Cerebellar cortex (tissue), 1 donor: ENCODE measurements around the gene ZSWIM7.

Source experiments
- DNase-seq: peaks from one replicate; pipeline ENCODE4 v3.0.0-alpha.2; 2015; ENCODE audit warnings: low spot score

ZSWIM7 gene

DNA sequence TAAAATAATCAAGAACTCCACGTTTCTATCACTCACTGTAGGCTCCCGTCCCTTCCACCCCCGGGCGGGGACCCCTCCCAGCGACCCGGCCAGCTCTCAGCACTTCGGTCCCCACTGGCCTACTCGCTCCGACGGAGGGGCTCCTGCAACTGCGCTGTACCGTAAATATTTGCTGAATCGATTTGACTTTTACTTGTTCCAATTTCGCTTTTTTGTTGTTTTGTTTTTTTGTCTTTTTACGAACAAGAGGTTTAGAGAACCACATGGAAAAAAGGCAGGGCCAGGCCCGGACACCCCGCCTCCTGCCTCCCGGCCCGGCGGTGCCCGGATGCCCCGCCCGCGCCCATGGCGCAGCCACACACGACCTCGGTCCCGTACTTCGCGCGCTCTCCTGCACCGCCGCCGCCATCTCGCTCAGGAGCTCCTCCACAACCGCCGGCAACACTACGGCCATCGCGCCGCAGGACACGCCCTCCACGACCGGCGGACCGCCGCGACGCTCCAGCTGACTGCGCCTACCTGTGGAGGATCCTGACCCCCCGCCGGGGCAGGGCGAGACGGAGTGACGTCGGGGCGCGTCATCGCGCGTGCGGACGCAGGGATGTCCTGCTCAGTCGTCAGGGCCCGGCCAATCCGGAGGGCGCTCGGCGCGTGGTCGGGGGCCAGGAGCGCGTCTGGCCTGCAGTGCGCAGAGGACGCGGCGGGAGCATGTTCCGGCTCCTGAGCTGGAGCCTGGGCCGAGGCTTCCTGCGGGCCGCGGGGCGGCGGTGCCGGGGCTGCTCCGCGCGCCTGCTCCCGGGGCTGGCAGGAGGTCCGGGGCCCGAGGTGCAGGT, at the start of gene ZSWIM7, which contains the start of gene TTC19:
Gene ZSWIM7, minus strand, starts transcription at position 564 of the 833 bp plus-strand sequence. Its CDS starts 110 bp downstream, at position 454.
Gene TTC19, plus strand, starts transcription at position 684 of the 833 bp plus-strand sequence. Its CDS starts 25 bp downstream, at position 709.
- DNase-seq, result peak; percentile 96

DNA sequence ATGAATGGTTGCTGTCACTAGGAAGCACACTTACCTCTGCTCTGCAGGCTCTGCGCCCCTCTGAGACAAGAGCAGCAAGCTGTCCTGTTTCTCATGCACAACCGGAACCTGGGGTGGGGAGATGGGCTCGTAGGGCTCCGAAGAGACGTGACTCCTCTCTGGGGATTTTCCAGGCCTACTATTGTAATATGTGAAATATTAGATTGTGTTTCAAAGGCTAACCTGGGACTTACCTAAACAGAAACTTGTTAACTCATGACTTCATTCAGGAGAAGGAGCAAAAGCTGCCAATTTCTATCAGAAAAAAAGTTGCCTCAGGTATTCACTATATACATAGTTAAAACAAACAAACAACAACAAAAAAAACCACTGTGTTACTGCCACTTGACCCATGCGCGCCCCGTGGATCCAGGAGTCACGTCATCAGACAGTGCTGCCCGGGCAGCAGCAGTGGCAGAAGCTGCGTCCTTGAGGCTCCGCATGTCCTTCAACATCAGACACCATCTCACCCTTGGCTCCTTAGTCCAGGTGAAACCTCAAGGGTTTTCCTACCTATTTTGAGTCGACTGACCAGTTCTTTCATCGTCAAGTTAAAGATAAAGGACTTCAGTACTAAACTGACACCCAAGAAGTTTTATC, 49.4 kb upstream of the ZSWIM7 start:
- DNase-seq, result no peak

- no peak for DNase-seq
Observed at GRCh38 chr17:16046966-16047365, 47.5 kb upstream of the ZSWIM7 start.

- DNase-seq, result no peak
Observed at GRCh38 chr17:16044487-16044886, 45.0 kb upstream of the ZSWIM7 start.

- DNase-seq, result peak; percentile 53
Observed at GRCh38 chr17:16040710-16041251, 41.3 kb upstream of the ZSWIM7 start.

DNA sequence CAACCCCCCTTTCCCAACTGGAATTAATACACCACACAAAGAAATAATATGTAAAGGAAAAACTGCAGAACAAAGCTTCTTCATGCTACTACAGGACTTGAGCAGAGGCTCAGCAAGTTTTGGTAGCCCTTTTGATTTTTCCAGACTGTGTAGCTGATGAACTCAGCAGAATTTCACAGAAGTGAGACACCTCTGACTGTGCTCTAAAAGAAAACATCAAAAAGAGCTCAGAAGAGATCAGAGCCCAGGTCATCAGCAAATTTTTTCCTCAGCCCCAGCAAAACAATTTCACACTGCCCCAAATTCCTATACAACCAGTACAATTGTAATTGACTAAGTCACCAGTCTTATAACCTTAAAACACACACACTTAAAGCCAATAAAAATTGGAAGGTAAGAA, 38.1 kb upstream of the ZSWIM7 start:
- DNase-seq, result no peak

- no peak for DNase-seq
Observed at GRCh38 chr17:16036261-16036660, 36.8 kb upstream of the ZSWIM7 start.

DNA sequence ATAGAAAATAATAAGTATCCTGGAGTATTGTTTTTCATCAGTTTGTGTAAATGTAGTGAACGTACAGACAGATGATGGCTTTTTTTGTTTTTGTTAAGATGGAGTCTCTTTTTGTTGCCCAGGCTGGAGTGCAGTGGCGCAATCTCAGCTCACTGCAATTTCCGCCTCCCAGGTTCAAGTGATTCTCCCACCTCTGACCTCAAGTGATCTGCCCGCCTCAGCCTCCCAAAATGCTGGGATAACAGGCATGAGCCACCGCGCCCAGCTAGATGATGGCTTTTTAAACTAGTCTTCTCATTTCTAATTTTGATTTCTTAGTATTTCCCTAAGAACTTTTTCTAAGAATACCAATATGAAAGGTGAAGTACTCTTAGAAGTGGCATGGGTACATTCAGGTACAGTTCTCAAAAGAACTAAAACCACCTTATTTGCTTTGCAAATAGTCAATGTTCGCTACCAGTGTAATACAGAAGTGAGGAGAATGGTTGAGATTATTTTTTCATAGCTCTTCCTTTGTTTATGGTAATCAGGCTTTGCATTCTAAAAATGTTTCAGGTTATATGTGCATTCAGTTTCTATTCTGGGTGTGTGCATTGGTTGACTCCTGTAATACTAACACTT, 34.3 kb upstream of the ZSWIM7 start:
- DNase-seq, result no peak

- DNase-seq, result no peak
Observed at GRCh38 chr17:16027708-16028584, 28.4 kb upstream of the ZSWIM7 start.

DNA sequence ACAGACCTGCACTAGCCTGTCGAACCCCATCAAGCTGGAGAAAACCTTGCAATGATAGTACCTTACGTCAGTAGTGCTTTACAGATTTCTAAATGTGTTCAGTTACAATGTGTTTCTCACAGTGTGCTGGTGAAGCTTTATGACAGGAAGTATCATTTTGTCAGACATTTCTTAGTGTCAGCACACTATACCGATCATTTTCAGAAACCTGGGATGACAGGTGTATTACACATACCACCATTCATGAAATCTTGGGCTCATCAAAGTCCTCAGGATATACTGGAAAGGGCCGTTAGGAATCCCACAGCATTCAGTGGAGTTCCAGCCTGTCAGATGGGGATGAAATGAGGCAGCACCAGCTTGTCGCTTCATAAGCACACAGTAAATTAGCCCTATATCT, 27.4 kb upstream of the ZSWIM7 start:
- DNase-seq, result no peak

DNA sequence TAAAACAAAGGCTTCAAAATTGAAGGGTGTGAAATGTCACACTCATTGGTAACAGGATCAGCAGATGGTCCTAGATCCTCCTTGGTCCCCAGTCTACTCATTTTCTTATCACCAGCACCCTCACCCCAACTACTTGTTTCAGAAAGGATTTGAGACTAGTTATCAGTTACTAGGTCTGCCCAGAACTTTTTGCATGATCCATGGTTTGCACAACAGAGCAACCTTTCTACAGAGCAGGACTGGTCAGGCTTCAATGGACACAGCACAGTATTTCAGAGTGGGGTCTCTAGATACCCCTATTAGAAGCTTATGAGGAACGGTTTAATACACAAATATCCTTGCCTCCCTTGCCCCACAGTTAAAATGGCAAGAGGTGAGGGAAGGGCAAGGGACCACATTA, 25.7 kb upstream of the ZSWIM7 start:
- DNase-seq, result no peak

DNA sequence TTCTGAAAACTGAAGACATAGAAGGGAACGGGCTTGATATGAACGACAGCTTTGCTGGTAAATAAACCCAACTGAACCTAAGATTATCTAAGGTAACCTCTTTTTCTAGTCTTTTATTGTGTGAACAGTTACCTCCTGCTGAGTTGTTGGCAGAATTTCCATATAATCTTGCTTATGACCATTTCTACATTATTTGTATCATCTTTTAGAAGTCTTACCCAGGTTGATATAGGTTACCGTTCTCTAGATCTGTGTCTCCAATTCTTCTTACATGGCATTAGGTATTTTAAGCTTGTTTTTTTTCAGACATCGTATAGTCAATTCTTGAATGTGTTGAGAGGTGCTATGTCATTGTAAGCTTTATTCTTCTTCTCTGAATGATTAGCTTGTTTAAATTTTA, 24.4 kb upstream of the ZSWIM7 start:
- DNase-seq, result no peak

DNA sequence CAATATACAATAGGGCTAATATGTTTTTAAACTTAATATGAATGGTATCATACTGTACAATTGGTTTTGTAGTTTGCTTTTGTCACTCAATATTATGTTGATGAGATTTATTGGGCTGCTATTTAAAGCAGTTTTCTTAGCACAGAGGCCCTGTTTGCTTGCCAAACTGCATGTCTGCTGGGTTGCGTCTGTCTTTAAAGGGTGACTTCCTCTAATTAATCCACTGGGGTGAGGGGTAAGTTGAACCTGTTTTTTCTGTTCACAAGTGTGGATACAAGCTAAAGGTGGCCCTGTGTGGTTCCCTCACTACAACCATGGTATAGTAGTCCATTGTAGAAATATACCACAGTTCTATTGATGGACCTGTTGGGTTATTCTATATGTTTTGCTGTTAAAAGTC, 19.8 kb upstream of the ZSWIM7 start:
- no peak for DNase-seq

DNA sequence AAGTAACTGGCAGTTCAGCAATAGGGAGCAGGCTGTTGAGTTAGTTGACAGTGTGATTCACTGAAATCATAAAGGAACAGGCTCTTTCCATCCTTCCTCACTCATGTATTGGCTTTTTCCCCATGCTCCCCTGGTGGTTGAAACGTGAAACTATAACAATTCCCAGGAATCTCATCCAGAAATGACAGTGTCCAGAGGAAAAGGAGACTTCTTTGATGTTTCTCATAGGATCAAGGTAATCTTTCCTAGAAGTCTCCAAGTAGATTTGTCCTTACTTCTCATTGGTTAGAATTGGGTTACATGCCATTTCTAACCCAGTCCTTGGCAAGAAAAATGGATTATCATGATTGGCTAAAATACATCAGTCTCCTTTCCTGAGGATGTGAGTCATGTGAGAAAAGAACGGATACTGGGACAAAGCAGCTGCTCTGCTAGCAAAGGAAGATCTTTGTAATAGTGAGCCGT, 14.5 kb upstream of the ZSWIM7 start:
- DNase-seq, result peak; percentile 46

DNA sequence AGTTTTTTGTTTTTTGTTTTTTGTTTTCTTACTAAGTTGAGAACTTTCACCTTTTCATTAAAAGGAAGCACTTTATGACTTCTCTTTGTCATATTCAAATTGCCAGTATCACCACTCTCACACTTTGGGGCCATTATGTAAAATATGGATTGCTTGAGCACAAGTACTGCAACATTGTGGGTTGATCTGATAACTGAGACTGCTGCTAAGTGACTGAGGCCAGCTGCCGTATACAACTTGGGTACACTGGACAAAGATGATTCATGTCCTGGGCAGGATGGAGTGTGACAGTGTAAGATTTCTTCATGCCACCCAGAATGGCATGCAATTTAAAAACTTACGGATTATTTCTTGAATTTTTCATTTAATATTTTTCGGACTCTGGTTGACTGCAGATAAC, 7.9 kb upstream of the ZSWIM7 start:
- no peak for DNase-seq

DNA sequence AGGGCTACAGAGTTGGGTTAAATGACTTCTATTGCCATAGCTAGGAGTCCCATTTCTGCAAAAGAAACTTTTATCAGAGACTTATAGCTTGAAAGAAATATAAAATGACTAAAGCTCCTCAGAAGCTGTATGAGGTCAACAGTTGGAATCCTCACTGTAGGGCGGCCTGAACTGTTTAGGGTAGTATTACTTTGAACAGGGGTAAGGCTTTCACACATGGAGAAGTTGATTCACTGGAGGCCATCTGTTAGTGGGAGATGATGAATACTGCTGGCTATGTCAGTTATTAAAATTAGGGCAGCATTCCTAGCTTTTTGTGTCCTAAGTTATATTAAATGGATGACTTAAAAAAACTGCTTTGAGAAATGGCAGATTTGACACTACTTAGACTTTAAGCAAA, 6.1 kb upstream of the ZSWIM7 start:
- no peak for DNase-seq

GRCh38 chr17:16003841-16004240, 4.3 kb upstream of the ZSWIM7 start:
- DNase-seq, result no peak

DNA sequence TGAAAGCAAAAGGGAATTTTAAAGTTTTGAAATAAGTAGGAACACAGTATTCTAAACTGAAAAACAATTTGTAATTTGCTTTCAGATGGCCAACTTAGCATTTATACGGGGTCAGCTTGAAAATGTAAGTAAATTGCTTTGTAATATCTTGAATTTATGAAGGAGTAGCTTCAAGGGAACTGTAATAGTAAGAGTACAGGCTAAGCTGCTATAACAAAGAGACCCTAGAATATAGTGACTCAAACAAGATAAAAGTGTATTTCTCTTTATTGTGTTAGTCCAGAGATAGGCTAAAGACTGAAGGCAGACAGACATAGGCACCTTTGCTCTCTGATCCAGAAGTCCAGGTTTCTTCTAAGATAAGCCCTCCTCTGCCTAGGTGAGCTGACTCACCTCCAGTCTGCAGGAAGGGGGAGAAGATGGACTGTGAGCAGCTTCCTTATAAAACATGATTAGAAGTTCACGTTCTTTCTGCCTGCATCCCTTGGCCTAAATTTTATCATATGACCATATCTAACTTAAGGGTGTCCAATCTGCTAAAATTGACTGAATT, 3.3 kb upstream of the ZSWIM7 start:
- DNase-seq, result no peak

GRCh38 chr17:16001226-16001897, 1.9 kb upstream of the ZSWIM7 start:
- DNase-seq, result no peak

- peak; percentile 35 for DNase-seq
Observed at GRCh38 chr17:15999974-16000827, 697 bp upstream of the ZSWIM7 start.
